CD4-positive, alpha-beta T cell treated with Interleukin-6 for 4 hours (primary cell): ENCODE data around the gene GK.
"Not testable (repeated sequence)": the region's sequence is repeated elsewhere in the genome, so short reads cannot be mapped to it uniquely, and the experiment has no call there.

Experiments used
- DNase-seq: peaks from one replicate; pipeline ENCODE4 v3.0.0-alpha.2; 2020; ENCODE audit warnings: mixed read lengths

Gene GK

DNA sequence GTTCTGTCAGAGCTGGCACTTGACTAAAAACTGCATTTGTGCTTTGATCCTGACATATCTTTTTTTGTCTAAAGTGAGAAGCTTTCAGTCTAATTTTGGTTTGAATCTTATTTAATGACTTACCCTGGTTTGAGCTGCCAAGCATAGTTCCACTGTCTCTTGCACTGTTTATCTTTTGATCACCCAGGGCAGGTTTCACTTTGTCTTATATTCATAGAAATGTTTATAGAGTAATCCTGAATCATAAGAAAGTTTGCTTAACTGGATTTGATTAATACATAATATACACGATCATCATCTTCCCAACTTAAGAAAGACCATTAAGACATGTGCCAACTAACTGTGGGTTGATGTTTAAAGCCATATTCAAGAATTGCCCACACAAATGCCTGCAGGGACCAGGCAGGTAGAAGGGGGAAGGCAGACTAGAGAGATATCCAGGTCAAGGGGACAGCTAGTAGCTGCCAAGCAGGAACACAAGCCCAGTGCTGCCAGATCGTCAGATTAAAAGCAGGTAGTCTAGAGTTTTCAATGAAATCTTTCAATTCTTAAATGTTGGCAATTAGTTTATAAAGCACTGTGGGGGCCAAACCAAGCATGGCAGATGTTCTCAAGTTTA, 1.9 kb downstream of the GK start:
- no peak for DNase-seq

DNA sequence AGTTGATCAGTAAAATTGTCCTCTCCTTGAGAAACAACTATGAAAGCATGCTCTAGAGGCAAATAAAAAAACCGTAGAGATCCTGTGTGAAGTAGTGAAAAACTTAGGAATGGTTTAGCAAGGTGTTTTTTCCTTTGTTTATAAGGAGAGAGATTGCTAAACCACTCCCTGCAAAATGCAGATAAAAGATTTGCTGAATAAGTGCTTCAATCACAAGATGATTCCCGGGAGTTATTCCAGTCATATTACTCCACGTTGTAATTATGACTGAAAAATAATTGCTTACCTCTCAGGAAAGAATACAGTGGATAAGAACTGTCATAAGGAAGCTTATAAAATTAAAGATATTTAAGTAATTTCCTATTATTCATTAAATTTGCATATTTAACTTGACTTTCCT, 2.8 kb downstream of the GK start:
- DNase-seq, result no peak

DNA sequence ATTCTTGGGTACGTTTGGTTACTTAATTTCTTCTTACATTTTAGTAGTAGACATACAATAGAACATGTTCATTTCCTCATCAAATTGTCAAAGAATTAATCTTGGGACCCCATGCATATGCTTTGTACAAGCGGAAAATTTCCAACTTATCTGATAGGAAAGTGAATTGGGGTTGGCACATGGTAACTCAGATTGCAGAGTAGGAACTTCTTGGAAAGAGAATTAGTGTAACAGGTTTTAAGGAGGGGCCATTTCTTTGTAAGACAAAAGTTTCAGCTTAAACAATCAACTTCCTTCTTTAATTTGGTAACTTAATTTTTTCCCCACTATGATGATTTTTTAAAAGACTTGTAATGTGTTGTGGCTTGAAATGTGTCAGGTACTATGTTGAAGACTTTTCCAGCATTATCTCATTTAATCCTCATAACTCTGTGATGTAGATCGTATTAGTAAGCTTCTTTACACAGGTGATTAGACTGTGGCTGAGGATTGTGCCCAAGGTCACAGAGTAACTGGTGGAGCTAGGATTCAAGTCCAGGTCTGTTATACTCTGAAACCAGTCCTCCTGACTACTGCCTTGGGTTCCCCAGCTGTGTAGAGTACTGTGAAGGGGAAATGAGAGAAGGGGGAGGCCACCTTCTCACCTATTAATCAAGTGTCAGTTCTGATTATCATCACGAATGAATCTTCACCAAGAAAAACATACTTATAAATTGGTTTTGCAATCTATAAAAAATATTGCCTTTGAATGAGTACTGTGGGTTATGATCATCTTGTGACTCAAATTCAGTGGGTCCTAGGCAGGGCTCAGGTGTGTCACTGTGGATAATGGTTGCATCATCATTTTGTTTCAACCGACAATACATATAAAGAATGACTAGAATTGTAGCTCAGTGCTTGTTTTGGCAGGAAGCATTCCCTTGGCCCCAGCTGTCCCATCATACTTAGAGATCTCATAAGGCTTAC, 4.3 kb downstream of the GK start:
- DNase-seq, result no peak

DNA sequence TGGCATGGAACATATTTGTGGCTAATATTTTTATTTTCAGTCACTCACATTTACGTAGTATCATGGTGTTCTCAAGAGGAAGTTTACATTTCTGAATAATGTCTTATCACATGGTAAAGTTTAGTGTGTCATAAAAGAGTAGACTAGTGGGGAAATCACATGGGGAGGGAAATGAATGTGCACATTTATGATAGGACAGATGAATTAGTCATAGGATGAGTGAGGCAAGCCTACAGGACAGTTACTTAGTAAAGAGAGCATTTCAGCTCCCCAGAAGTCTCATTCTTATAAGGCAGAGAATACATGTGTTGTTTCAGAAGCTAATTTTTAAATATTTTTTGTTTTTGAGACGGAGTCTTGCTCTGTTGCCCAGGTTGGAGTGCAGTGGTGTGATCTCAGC, 6.2 kb downstream of the GK start:
- no peak for DNase-seq

DNA sequence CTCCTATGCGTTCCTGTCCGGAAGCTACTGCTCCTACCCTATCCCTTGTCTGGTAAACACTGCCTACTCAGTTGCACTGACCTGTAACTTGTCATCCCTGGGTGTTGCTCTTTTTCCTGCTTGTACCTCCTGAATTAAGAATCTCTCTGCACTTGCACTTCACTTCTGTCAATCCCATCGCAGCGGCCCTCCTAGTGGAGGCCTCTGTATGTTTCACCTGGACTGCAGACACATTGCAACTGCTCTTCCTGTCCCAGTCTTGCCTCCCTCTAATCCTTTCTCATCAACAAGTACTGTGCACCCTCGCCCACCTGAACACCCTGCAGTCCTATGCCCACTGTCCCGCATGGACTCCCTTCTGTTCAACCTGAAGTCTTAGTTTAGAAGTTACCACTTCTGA, 8.0 kb downstream of the GK start:
- DNase-seq, result no peak

DNA sequence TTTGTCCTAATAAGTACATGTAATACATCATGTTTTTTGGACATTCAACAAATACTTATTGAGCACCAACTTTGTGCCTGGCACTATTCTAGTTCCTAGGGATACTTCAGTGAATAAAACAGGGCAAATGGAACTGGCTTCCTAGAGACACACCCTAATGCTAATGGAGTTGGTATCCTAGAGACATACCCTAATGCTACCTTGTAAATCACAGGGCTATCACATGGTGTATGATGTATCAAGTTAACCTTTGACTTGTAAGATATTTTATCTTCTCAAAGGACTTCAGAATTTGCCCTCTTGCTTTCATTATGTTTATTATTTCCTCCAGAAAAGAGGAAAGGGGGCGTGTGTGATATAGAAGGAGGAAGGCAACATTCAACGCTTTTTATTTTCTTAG, 10.1 kb downstream of the GK start:
- no peak for DNase-seq

DNA sequence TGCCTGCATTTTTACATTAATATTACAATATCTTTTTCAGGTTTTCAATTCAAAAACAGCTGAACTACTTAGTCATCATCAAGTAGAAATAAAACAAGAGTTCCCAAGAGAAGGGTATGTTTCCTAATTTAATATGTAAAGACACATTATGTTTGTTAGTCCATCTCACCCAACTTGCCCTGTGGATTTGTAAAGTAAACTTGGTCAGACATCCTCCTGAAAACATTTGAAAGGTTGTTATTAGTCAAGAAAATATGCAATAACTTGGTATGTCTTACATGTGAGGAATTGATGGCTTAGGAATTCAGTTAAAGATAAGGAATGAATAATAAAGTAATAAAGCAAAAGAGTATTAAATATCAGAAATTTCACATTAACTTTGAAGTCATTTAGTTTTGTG, 12.2 kb downstream of the GK start:
- DNase-seq, result no peak

DNA sequence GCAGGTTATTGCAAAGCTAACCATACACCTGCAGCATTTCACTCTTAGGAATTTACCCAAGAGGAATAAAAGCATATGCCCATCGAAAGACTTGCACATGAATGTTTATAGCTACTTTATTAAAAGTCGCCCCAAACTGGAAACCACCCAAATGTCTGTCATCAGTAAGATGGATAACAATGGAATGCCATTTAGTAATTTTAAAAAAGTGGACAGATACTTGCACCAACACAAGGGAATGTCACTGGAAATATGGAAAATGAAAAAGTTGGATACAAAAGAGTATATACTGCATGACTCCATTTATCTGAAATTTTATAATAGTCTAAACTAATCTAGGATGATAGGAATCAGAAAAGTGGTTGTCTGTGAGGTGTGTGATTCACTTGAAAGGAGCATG, 12.9 kb downstream of the GK start:
- DNase-seq, result no peak

DNA sequence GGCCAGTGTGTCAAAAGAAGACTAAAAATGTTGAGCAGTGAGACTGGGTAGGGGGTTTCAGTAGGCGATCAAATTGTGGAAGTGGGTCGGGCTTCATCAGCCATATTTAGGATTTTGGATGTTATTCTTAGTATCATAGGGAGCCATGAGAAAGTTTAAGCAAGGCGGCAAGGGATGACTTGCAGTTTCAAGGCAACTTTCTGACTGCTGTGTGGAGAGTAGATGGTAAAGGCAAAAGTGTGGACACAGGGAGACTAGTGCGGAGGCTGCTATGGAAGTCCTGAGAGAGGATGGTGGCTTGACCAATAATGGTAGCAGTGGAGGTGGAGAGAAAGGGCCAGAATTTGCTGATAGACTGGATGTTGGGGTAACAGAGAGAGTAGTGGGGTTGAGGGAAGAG, 15.4 kb downstream of the GK start:
- no peak for DNase-seq

DNA sequence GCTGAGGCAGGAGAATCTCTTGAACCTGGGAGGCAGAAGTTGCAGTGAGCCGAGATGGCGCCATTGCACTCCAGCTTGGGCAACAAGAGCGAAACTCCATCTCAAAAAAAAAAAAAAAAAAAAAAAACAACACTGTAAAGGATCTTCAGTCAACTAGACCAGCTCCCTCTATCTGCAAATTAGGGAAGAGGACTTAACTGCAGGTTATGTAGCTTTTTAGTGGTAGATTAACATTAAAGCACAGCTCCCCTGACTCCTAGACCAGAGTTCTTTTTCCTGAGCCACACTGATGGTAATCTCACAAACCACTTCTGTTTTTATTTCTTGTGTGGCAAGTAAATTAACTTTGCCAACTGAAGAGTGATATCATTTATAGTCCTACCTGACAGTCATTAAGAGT, 18.0 kb downstream of the GK start:
- DNase-seq, result not testable (repeated sequence)

DNA sequence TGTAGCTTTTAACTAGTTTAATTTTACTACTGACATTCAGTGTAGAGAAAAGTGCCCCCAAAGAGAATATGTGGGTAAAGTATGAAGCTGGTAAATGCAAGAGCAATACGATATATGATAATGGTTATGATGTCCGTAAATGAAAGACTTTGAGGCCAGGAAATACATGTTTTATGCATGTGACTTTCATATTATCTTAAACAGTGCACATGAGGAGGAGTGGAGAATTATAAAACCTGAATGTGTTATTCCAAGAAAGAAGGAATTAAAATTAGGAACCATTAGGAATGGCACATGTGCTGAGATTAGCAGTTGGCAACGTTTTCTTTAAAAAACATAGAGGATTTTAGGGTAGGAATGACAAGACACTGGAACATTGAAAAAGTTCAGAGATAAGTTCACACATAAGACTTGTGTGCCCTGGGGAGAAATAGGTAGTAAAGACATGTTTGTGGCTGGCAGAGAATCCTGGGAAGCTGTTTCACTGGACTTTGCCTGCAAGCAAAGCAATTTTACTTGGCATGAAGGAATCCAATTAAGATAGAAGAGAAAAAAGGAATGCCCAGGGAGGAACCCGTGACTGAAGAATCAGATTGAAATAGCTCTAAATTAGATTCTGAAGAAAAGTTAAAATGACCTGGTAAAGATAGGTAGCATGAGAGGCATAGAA, 20.0 kb downstream of the GK start:
- no peak for DNase-seq

DNA sequence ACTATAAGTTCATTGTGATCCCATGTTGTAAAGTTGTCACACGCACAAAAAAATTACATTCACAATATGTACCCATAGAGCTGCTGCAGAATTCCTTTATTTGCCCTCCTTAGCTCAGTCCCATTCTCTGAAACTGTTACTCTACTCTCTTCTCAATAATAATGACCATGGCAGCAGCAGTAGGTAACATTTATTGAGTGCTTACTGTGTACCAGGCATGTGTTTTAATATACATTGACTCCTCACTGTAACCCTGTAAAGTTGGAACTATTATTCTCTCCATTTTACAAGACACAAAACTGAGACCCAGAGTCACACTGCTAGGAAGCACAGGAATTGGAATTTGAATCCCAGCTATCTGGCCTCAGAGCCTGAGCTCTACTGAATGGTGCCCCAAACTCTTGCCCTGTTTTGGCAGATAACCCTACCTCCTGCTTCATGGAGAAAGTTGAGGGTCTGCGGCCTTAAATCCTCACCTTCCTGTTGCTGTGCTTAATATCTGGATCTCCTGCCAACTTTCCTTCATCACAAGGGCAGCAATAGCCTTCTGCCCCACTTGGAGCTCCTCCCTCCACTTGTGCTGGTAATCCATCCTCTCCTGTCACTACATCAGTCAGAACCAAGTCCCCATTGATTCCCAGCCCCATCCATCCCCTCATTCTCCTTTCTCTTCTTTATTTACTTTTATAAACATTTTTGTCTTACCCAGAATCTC, 20.8 kb downstream of the GK start:
- DNase-seq, result no peak

DNA sequence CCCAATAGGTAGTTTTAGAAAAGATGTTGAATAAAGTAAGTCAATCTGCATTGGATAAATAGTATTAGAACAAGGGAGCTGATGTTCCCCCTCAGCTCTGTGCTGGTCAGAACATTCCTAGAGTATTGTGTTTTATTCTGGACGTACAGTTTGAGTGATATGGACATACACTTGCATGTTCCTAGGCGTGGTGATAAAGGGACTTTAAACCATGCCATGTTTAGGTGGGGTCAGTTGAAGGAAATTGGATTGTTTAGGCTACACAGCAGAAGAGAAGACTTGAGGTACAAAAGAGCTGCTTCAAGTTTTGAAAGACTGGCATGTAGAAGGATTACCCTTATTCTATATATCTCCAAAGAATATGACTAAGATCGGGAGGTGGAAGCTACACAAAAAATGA, 21.6 kb downstream of the GK start:
- DNase-seq, result no peak

DNA sequence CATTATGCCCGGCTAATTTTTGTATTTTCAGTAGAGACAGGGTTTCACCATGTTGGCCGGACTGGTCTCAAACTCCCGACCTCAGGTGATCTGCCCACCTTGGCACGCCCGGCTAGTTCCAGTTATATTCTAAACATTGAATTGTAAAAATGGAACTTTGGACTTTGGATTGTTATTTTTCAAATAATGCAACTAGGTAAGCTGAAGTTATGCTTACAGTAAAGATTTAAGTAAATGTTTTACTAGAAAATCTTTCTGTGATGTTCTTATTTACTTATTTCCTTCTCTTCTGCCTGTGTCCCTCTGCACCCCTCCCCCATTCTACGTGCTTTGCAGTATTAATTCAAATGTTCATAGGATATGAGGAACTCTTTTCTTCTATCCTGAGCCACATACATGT, 26.1 kb downstream of the GK start:
- DNase-seq, result no peak

DNA sequence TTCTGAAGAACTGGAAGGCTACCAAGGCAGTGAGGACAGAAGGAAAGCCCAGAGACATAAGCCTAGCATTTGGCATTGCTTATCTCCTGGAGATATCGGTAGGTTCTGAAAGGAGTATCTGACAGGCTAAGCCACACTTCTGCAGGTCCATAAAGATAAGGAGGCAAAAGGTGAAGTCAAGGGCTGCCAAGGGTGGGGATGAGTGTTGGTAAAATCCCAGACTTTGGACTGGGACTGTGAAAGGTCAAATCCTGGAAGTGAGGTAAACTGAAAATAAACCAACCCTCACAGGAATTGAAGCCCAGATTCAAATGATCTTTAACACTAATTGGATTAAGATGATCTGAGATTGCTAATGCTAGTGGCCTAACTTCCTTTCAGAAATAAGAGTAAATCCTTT, 27.4 kb downstream of the GK start:
- no peak for DNase-seq

DNA sequence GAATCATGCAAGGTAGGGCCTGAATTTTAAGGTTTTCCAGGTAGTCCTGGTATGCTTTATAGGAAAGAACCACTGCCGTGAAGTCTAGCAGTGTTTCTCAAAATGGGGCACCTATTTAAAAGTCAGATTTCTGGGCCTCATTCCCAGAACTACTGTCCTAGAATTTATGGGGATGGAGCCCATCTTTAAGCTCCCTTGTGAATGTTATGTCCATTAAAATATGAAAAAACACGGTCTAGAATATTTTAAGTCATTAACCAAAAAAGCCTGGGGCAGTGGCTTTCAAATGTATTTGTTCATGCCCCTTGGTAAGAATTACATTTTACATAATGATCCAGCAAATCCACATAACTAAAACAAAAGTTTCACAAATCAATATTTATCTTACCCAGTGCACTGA, 35.4 kb downstream of the GK start:
- no peak for DNase-seq

DNA sequence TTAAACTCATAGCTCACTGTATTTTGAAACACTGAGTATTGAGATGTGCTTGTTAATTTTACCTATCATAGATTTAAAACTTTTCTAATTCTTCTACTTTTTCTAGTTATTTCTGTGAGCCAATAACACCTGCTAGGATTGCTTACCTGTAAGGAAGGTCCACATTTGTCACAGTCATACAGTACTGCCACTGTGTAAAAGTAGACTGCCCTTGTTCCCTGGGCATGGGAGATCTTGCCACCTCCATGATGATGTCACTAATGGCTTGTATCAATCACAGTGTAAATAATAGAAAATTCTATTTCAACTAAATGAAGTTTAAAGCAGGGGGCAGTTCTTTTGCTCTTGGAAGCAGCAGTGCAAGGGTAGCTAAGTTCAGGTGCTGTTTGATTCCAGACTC, 35.9 kb downstream of the GK start:
- DNase-seq, result no peak

DNA sequence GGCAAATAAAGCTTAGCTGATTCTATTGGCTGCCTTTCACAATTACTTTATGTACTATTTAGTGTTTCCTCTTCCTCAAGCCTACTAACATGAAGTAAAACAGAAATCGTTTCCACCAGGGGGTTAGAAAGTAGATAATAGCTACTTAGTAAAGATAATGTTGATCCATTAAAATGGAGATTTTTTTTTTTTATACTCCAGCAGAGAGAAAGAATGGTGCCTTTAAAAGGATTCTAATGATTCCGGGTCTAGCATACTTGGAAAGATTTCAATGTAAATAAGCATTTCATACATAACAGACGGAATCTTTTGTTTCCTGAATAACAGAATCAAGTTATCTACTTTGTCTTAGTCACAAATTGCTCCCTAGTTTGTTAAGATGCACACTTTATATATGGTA, 37.1 kb downstream of the GK start:
- DNase-seq, result no peak

DNA sequence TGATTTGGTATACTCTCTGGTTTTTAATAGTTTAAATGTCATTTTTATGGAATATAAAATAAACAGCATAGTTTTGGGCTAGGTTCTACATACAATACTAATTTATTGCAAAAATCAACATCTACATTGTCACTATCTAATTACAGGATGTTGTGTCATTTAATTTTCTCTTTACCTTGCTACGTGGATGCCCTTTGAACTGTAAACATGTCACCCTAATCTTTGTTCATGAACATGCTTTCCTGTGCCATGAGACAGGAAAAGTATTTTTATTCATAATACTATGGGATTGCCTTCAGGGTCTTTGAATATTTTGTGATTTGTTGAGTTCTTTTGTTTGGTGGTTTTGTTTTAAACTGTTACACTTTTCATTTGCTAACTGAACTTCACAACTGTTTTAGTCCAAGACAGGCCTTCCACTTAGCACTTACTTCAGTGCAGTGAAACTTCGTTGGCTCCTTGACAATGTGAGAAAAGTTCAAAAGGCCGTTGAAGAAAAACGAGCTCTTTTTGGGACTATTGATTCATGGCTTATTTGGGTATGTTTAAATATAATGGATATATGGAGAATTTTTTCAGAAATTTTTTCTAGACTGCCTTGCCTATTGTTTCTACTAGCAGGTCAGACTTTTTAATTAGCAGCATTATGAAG, 40.9 kb downstream of the GK start:
- DNase-seq, result no peak

DNA sequence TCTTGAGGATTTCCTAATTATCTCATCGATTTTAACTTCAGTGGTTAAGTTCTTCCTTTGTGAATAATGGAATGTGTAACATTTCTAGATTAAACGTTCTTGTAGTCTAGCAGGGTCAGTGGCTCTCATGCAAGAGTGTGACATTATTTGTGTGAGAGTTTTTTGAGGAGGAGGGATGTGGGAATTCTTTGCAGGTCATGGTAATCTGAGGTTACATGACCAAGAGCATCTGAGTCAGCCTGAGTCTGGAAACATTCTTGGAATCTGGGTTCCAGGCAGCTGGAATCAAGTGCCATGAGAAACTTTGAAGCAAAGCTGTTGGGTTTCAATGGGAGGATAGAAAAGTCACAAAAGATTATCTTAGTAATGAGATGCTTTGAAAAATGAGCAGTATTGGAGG, 49.5 kb downstream of the GK start:
- DNase-seq, result no peak

DNA sequence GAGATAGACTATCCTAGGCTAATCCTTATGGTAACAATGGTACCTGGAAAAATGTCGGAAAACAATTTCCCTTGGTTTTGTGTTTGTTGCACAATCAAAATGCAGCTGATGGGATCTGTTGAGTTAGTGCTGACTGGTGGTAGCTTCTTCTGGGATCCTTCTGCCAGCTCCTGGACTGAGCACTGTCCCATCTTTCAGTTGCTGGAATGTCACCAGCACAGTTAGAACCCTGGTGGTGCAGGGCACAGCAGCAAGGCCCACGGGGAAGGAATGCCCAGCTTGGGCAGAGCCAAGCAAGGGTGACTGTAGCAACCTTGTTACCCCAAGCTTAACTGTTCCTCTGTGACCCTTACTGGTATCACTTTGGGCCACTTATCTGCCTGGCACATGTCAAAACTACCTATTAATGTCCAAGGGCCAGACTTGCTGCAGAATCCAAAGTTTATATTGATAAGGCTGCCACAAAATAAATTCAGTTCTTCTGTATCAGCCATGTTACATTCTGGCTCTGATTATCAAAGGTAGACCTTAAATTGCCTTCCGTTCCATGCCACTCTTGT, 53.1 kb downstream of the GK start:
- DNase-seq, result no peak

DNA sequence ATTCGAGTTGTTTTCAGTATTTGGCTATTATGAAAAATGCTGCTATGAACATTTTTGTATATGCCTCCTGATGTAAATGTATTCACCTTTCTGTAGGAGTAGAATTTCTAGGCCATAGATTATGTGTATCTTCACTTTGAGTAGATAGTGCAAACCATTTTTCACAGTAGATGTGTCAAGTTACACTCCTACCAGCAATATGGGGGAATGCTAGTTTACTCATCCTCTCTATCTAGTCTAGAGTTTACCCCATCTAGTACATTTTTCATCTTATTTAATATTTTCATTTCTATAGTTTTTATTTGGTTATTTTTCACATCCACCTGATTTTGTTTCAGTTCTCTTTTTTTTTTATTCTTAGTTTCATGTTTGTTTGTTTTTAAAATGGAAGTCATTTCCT, 59.0 kb downstream of the GK start:
- DNase-seq, result no peak
